B cell (primary cell): Measurements from ENCODE around the gene PPAN. TPM values are rescaled to one million over a fixed set of nuclear protein-coding genes. Genes with fewer than 3 reads are reported as not detected.

Source experiments
- ATAC-seq: fragments of 200-7000 bp; cut with Tn5 transposase; one replicate; pipeline ENCODE4 v1.10.0; 2021; ENCODE audit warnings: low read depth, mild to moderate bottlenecking, moderate number of reproducible peaks, moderate library complexity
- CTCF ChIA-PET: fragments of 350-600 bp; sonication (Branson Sonifier 250); formaldehyde crosslinking; loops from one replicate; lab custom pipeline; 2021; ENCODE audit warnings: antibody characterized with exemption, inconsistent platforms; lab: Charles Lee
- POLR2A ChIA-PET: fragments of 350-600 bp; sonication (Branson Sonifier 250); formaldehyde crosslinking; loops from one replicate; lab custom pipeline; 2021; ENCODE audit warnings: antibody characterized with exemption; lab: Charles Lee
- DNase-seq: peaks from one replicate; pipeline ENCODE4 v3.0.0; 2013
- H2AFZ ChIP-seq: 2 replicates; pipeline ENCODE4 v1.6.1; 2012; ENCODE audit warnings: mild to moderate bottlenecking, low read depth, low read length; ENCODE audit not compliant: insufficient read depth, poor library complexity, severe bottlenecking
- H3K27ac ChIP-seq, 2 donors: 1 replicate in 1 of 2; 2 replicates in 1 of 2; pipeline ENCODE4 v1.5.1; 2012 to 2013; ENCODE audit warnings: low read length in 2 of 2, mild to moderate bottlenecking in 2 of 2, moderate library complexity in 1 of 2
- H3K27me3 ChIP-seq, 4 experiments: fragments of 200-600 bp in 1 of 4; sonication (generic) in 1 of 4; replicated peaks in 1 of 4; 1 replicate in 2 of 4; 2 replicates in 2 of 4; pipeline versions ENCODE4 v1.6.1 to v1.7.0; 2013 to 2016; ENCODE audit warnings: low read length in 3 of 4, mild to moderate bottlenecking in 2 of 4, mixed read lengths in 1 of 4, moderate library complexity in 1 of 4; ENCODE audit not compliant: insufficient read depth in 4 of 4, control insufficient read depth in 3 of 4; ENCODE audit errors: control extremely low read depth in 1 of 4
- H3K36me3 ChIP-seq, 2 experiments: replicated peaks in 1 of 2; 1 replicate in 1 of 2; 2 replicates in 1 of 2; pipeline versions ENCODE4 v1.6.1 to v1.7.1; 2013; ENCODE audit warnings: low read length in 1 of 2; ENCODE audit not compliant: insufficient read depth in 2 of 2, control insufficient read depth in 1 of 2; ENCODE audit errors: control extremely low read depth in 1 of 2, extremely low read depth in 1 of 2
- H3K4me1 ChIP-seq, 2 donors: fragments of 200-600 bp in 1 of 2; sonication (generic) in 1 of 2; 1 replicate in 1 of 2; 2 replicates in 1 of 2; pipeline versions ENCODE4 v1.5.1 to v1.6.1; 2013 to 2017; ENCODE audit warnings: low read length in 2 of 2; ENCODE audit not compliant: control insufficient read depth in 2 of 2, insufficient read depth in 2 of 2
- H3K4me2 ChIP-seq: replicated peaks from 2 replicates; pipeline ENCODE3; 2012; ENCODE audit warnings: mild to moderate bottlenecking, low read depth, low read length; ENCODE audit not compliant: poor library complexity, severe bottlenecking
- H3K4me3 ChIP-seq, 5 experiments: fragments of 200-600 bp in 1 of 5; sonication (generic) in 1 of 5; 1 replicate in 3 of 5; 2 replicates in 2 of 5; pipeline versions ENCODE4 v1.5.1 to v1.7.0; 2011 to 2016; ENCODE audit warnings: low read length in 4 of 5, mild to moderate bottlenecking in 4 of 5, low read depth in 2 of 5, control low read depth in 1 of 5, moderate library complexity in 1 of 5; ENCODE audit not compliant: insufficient read depth in 1 of 5; ENCODE audit errors: control extremely low read depth in 1 of 5, extremely low read depth in 1 of 5
- H3K79me2 ChIP-seq: fragments of 200-600 bp; sonication (generic); one replicate; pipeline ENCODE4 v1.6.0; 2016; ENCODE audit warnings: low read length; ENCODE audit not compliant: control insufficient read depth, insufficient read depth
- H3K9ac ChIP-seq: fragments of 200-600 bp; sonication (generic); 2 replicates; pipeline ENCODE4 v1.6.1; 2017; ENCODE audit warnings: mild to moderate bottlenecking, low read length, moderate library complexity
- H3K9me3 ChIP-seq, 3 donors: one replicate each; pipeline versions ENCODE4 v1.6.1 to v1.7.1; 2013; ENCODE audit warnings: low read length in 2 of 3; ENCODE audit not compliant: control insufficient read depth in 2 of 3, insufficient read depth in 1 of 3; ENCODE audit errors: control extremely low read depth in 1 of 3
- H4K20me1 ChIP-seq: 2 replicates; pipeline ENCODE4 v1.6.0; 2012; ENCODE audit warnings: mild to moderate bottlenecking, low read length; ENCODE audit not compliant: insufficient read depth, control insufficient read depth, poor library complexity, severe bottlenecking
- H3K27ac Mint-ChIP-seq: one replicate; pipeline ENCODE4 v1.8.0; 2021; ENCODE audit warnings: mixed read lengths
- H3K27me3 Mint-ChIP-seq: one replicate; pipeline ENCODE4 v1.8.0; 2021; ENCODE audit warnings: mixed read lengths
- H3K4me1 Mint-ChIP-seq: one replicate; pipeline ENCODE4 v1.8.0; 2021; ENCODE audit warnings: mixed read lengths
- H3K4me3 Mint-ChIP-seq: one replicate; pipeline ENCODE4 v1.8.0; 2021; ENCODE audit warnings: mixed read lengths
- H3K9me3 Mint-ChIP-seq: one replicate; pipeline ENCODE4 v1.8.0; 2022; ENCODE audit warnings: mixed read lengths; ENCODE audit not compliant: insufficient read depth
- CTCF ChIP-seq: fragments of 200-600 bp; IDR thresholded peaks from one replicate; pipeline ENCODE4 v1.8.0; 2022; ENCODE audit warnings: antibody characterized with exemption, mild to moderate bottlenecking
- EZH2 ChIP-seq: IDR thresholded peaks from 2 replicates; pipeline ENCODE4 v1.6.1; 2012; ENCODE audit warnings: borderline replicate concordance, low read depth, mild to moderate bottlenecking, moderate library complexity, low read length; ENCODE audit not compliant: insufficient read depth, poor library complexity, severe bottlenecking
- WGBS: methylation state at CpG from one replicate; pipeline ENCODE4 v1.1.5; 2013; ENCODE audit warnings: missing lambda C conversion rate; ENCODE audit not compliant: insufficient coverage; 5-methylcytosine and 5-hydroxymethylcytosine counted together
- intact Hi-C: fragments of 100-400 bp; cut with micrococcal nuclease; formaldehyde crosslinking; loops from one replicate; pipeline ENCODE4 v1.10.0; 2022
- polyA plus RNA-seq: library from polyadenylated mRNA; depleted of rRNA; stranded (reverse); fragments of >200 nt; gene quantifications from 2 replicates; pipeline ENCODE4 v1.2.3, GENCODE V29; 2012
- total RNA-seq, 2 donors: library from RNA; stranded (reverse); fragments of 120-200 nt in 1 of 2; gene quantifications; 1 replicate in 1 of 2; 2 replicates in 1 of 2; pipeline versions ENCODE4 v1.2.3 to v1.2.4, GENCODE V29; 2013 to 2022

The PPAN gene
- total and polyA plus RNA-seq, 2 donors (not counting 1 experiment from before 2014, with no cell fraction given): 42.2 to 88.0 TPM

- peak overlapping the region; percentile 65 for H3K9ac ChIP-seq
- WGBS: 47% methylated on average over 26 of the region's 26 CpGs
Observed at GRCh38 chr19:10096615-10096963, 9.6 kb upstream of the PPAN start.

More at GRCh38 chr19:10096615-10096963, 9.6 kb upstream of the PPAN start:
- Histone ChIP-seq H3K27ac (peak overlapping the region; percentile 62 to 74), H3K4me1 (peaks cover 30 to 51% of the 10 kb centered on the region in 2 donors), H3K4me2 (peak overlapping the region; percentile 97), H2AFZ (peak overlapping the region; percentile 92), H3K9me3 (peaks cover 0 to 4% (median 4%) of the 10 kb centered on the region in 3 donors), H3K4me3 (peak overlapping the region in 4 of 5 experiments; percentile 40 to 55 (median 50)), H3K79me2 (no peaks in the 10 kb centered on the region), H3K27me3 (no peaks in the 10 kb centered on the region), H3K36me3 (peaks cover 0 to 5% of the 10 kb centered on the region in 2 experiments), H4K20me1 (no peaks in the 10 kb centered on the region)
- Mint-ChIP-seq H3K27ac (peak overlapping the region; percentile 32), H3K4me3 (peak overlapping the region; percentile 69), H3K9me3 (no peaks in the 10 kb centered on the region), H3K4me1 (peaks cover 39% of the 10 kb centered on the region), H3K27me3 (no peaks in the 10 kb centered on the region)
- intact Hi-C loops: loop anchor here (1.0 to 5.0 kb wide), 4 partner anchors 10 to 284 kb away; partner anchors contain the start of genes MRPL4, PPAN, SHFL and TYK2
- TF ChIP-seq EZH2 (no peak), CTCF (no peak)
- ATAC-seq: no peak
- no peak for DNase-seq
- POLR2A ChIA-PET: interaction anchor here (0.7 to 3.0 kb wide), 7 partner anchors 9 to 155 kb away, joined by 3 to 26 read pairs (median 11); partner anchors contain the start of genes MRPL4, P2RY11 and PPAN
- CTCF ChIA-PET: interaction anchor here (0.7 to 14.9 kb wide), 8 partner anchors 8 to 164 kb away, joined by 3 to 263 read pairs (median 6); partner anchors contain the start of genes EIF3G, MRPL4, P2RY11 and PPAN
